SKM-1 treated with dmso at 0.1 percent for 144 hours (cell line): ENCODE data around the gene ASAP3.

ENCODE experiments used
- DNase-seq: peaks from one replicate; lab custom pipeline; 2025; ENCODE audit not compliant: unreplicated experiment; lab: John Stamatoyannopoulos, UW

ASAP3 gene

GRCh38 chr1:23424293-23425192 lies 59.4 kb downstream of the ASAP3 start, which contains the start of gene TCEA3:
TCEA3 (minus strand) TSS chr1:23424748; CDS start chr1:23424633, 115 bp downstream.
- no peak for DNase-seq

GRCh38 chr1:23423415-23424292 lies 60.3 kb downstream of the ASAP3 start:
- DNase-seq: no peak

DNA sequence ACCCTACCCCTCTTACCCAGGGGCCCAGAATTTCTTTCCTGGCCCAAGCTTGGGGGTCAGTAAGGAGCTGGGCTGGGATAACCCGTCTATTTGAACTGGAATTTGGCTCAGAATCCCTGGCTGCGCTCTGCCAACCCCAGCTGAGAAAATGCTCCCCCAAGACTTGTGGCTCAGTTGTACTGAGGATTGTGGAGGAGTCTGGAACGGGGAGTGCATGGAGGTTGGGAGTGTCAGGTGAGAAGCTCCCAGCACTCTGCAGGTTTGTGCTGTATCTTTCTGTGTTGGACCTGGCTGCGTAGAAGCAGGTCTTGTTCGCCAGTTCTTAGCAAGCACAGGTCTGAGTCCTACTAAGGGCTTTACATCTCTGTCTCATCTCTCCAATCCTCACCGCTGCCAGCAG lies 61.0 kb downstream of the ASAP3 start:
- no peak for DNase-seq

GRCh38 chr1:23422241-23422877 lies 61.6 kb downstream of the ASAP3 start:
- DNase-seq: peak; percentile 14

GRCh38 chr1:23421753-23422240 lies 62.2 kb downstream of the ASAP3 start:
- no peak for DNase-seq

- no peak for DNase-seq
Observed at GRCh38 chr1:23421343-23421742, 62.6 kb downstream of the ASAP3 start.

GRCh38 chr1:23420778-23421177 lies 63.2 kb downstream of the ASAP3 start:
- no peak for DNase-seq

DNA sequence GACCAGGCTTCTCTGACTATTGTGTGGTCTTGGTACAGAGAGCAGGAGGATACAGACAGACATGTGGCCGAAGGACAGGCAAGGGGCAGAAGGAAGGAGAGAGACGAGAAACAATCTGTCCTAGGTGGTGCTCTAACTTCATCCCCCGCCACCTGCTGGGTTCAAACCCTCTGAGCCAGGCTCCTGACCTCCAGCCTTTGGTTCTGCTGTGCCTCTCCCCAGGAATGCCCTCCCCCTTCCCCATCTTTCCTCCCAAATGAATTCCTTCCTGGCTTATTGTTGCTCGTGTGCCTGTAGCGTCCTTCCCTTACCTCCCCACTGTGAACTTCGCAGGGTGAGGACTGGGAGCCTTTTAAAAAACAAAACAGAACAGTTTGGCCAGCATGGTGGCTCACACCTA lies 64.8 kb downstream of the ASAP3 start:
- no peak for DNase-seq

- no peak for DNase-seq
Observed at GRCh38 chr1:23417570-23417969, 66.4 kb downstream of the ASAP3 start.

DNA sequence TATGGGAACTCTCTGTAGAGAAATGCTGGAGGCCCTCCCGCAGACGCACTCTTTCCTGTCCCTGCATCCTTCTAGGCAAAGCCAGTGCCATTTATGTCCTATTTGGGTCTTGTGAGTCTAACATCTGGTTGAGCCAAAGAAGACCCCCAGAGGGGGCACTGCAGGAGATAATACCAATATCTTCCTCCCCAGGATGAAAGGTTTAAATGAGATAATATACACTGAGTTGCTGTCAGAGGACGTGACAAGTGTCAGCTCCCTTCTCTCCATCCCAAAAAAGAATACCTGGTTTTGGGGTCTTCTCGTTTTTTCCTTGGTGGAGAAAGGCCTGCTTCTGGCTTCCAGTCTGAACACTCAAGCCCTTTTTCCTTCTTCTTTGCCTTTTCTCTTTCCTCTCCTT lies 67.0 kb downstream of the ASAP3 start:
- no peak for DNase-seq

DNA sequence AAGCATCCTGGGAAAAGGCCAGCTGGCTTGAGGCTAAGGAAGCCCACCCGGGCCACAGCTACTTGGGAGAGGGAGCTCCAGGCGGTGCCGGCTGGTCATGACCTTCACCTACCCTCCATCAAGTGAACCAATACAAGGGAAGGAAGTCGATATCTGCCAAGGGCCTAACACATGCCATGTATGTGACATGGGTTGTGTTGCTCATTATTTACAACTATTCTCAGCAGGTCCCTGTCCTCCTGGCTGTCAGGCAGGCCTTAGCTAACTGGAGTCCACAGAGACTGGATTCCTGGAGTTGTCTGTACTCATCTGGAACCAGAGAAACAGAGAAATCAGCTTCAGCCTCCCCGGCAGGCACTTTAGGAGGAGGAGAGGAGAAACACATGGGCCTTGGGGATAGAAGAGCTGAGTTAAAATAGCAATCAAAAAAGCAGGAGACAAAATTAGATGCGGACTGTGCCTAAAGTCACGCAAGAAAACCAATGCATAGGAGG lies 75.1 kb downstream of the ASAP3 start:
- DNase-seq: no peak

- no peak for DNase-seq
Observed at GRCh38 chr1:23407016-23407630, 76.9 kb downstream of the ASAP3 start.

DNA sequence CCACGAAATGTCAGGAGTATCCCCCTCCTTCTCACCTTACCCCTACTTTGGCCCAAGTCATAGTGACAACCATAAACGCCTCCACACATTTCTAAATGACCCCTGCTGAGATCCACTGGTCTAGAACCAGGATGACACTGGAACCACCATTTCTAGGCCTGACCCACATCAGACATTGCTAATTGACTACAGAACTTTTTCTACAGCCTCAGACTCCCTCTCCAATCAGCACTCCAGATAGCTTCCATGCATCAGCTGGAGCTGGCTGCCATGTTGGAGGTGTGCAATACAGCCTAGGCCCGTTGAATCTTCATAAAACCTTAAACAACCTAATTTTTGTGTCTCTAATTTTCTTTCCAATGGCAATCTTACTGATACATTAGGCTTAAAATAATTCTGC lies 78.0 kb downstream of the ASAP3 start:
- DNase-seq: no peak

- peak; percentile 76 for DNase-seq
Observed at GRCh38 chr1:23403735-23404486, 80.1 kb downstream of the ASAP3 start.

DNA sequence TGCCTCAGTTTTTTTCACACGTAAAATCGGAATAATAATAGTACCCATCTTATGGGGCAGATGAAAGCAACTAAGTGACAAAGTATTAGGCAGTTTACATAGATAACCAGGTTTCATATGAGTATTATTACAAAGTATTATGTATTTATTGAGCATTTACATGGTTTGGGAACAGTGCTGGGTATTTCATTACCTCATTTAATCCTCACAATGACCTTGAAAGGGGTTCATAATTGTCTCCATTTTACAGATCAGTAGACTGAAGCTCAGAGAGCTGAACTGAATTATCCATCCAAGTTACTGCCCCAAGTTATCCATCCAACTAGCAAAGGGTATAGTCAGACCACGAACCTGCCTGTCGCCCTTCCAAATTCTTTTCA lies 80.6 kb downstream of the ASAP3 start:
- DNase-seq: no peak

DNA sequence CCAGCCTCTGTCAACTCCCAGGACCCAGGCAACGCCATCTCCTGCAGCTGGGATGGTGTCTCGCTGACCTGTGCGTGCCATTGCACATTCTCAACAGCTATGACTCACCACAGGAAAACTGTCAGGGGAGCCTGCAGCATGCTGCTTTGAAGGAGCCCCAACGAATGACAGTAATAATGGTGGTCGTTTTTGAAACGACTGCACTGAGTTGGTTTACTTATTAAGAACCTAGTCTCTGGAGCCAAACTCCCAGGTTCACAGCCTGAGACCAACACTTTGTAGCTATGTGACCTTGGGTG lies 81.0 kb downstream of the ASAP3 start:
- no peak for DNase-seq

- no peak for DNase-seq
Observed at GRCh38 chr1:23402286-23403037, 81.5 kb downstream of the ASAP3 start.

DNA sequence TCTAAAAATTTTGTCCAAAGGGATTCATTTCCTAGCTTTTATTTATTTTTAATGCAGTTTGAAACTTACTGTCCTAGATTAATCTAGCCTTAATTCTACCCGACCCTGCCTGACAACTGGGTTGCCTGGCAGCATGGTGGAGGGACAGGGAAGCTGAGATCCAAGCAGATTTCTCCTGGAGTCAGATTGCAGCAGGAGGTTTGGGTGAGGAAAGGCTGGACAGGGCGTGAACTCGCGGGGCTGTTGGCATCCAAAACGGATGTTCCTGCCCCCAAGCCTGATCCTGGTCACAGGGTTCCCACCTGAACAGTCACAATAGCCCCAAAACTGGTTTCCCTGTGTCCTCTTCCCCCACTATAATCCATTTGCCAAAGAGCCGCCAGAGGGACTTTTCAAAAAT lies 82.7 kb downstream of the ASAP3 start:
- no peak for DNase-seq

DNA sequence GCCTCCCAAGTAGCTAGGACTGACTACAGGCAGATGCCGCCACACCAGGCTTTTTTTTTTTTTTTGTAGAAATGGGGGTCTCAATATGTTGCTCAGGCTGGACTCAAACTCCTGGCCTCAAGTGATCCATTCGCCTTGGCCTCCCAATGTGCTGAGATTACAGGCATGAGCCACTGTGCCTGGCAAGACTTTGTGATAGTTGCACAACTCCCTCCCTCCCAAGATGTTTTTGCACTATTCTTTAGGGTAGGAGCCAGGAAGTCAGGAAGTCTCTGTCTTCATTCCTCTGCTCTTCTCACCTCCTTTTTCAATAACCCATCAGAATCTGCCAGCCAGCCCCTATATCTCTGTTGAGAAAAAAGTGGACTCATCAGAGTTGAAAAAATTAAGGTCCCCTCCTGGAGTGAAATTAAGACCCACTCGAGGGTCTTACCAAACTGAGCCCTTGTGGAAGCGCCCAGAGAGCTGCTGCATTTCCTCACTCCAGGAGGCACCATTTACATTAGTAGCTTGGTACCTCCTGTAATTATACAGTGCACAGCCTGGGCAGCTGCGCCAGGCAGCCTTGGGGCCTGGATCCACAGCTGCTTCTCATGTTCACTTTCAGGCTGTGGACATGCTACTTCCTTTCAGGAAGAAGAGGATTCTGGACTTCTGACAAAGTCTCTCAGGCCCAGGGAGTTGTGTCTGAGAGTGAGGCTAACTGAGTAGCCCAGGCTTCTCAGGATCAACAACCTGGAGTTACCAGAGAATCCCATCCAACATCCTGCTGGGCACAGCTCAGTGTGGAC lies 83.5 kb downstream of the ASAP3 start:
- no peak for DNase-seq
